Uterus (tissue), 4 donors: ENCODE measurements around the gene SERTM1. TPM values are rescaled to one million over a fixed set of nuclear protein-coding genes. Genes with fewer than 3 reads are reported as not detected.
A peak's percentile ranks its signal among the peaks of the same experiment; 100 is the strongest.

Source experiments
- DNase-seq, 2 donors: peaks; one replicate each; pipeline ENCODE4 v3.0.0-alpha.2; 2019 to 2020
- H3K27ac ChIP-seq, 2 donors: fragments of 200-600 bp; sonication (generic); 1 replicate in 1 of 2; 2 replicates in 1 of 2; pipeline ENCODE4 v1.5.1; 2016 to 2018
- H3K27me3 ChIP-seq, 2 donors: fragments of 200-600 bp; sonication (generic); one replicate each; pipeline ENCODE4 v1.5.1; 2018 to 2019; ENCODE audit warnings: control low read depth in 1 of 2
- H3K36me3 ChIP-seq, 2 donors: fragments of 200-600 bp; sonication (generic); one replicate each; pipeline ENCODE4 v1.5.1; 2019; ENCODE audit warnings: control low read depth in 1 of 2
- H3K4me1 ChIP-seq, 2 donors: fragments of 200-600 bp; sonication (generic); one replicate each; pipeline ENCODE4 v1.5.1; 2018 to 2019; ENCODE audit warnings: control low read depth in 1 of 2
- H3K4me3 ChIP-seq, 2 donors: fragments of 200-600 bp; sonication (generic); 1 replicate in 1 of 2; 2 replicates in 1 of 2; pipeline ENCODE4 v1.5.1; 2018 to 2019; ENCODE audit warnings: mild to moderate bottlenecking in 1 of 2
- H3K9me3 ChIP-seq, 2 donors: fragments of 200-600 bp; sonication (generic); one replicate each; pipeline ENCODE4 v1.5.1; 2019; ENCODE audit warnings: control low read depth in 1 of 2
- POLR2A ChIP-seq, 2 donors: fragments of 450-650 bp; IDR thresholded peaks; one replicate each; pipeline ENCODE4 v1.6.1; 2016; ENCODE audit warnings: antibody characterized with exemption in 2 of 2, mild to moderate bottlenecking in 1 of 2, moderate library complexity in 1 of 2
- intact Hi-C: fragments of 100-400 bp; cut with DNase I; formaldehyde crosslinking; loops from one replicate; pipeline ENCODE4 v1.15.1; 2023; ENCODE audit warnings: low total_unique reads
- total RNA-seq, 4 donors: library from RNA; depleted of rRNA in 3 of 4; stranded (reverse); fragments of >200 nt in 3 of 4; gene quantifications; one replicate each; pipeline versions ENCODE4 v1.1.0 to v1.2.4, GENCODE V29; 2014 to 2023
- TF ChIP-seq, protein P1 (sequence below), 4 experiments: fragments of 200-600 bp in 2 of 4; fragments of 450-650 bp in 2 of 4; sonication (generic) in 2 of 4; IDR thresholded peaks; one replicate each; pipeline ENCODE4 v1.5.1; 2016 to 2019; ENCODE audit warnings: antibody characterized with exemption in 4 of 4, mild to moderate bottlenecking in 2 of 4, moderate library complexity in 1 of 4
- donor health status: DM: yes; HTN: yes; CAD: no.

Gene SERTM1
- total RNA-seq, 4 donors from 2014 or later: 3.1 to 54.1 (median 33.0) TPM

DNA sequence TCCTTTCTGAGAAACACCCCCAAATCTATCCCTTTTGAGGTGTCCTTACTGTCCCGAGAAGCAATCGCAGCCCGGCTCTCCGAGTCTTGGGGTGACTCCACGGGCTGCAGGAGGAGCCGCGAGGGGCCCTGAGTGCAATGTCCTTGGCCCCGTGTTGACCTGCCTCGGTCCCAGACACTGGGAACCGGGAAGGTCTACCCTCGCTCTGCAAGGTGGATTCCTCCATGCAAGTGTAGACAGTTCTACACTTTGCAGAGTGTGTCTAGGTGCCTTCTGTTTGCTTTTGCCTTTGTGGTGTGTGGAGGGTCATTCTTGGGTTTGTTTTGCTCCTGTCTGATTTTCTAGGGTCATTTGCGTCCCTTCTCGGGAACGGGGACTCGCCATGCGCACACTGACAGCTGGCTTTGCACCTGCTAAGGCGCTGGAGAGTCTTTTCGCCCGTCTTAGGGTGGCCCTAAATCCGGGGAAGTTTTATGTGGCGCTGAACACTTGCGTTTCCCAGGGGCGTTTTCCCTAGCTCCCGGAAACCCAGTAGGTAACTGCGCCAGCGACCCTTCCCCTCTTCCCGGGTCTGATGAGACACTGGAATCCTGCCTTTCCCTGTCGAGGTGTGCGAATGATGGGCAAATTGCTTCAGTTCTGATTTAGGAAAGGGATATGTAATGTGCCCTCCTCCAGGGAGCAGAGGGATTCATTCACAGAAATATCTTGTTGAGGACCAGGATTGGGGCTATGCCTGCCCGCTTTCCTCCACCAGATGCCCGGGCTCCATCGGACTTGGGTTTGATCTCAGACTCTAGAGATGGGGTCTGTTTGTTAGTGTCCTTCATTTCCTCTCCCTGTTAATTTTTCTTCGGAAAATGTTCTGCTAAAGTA is 755 bp downstream of the SERTM1 start:
- Histone ChIP-seq H3K27ac (peak overlapping the region; percentile 44 to 72), H3K4me1 (no peaks in the 10 kb centered on the region), H3K27me3 (no peaks in the 10 kb centered on the region), H3K9me3 (no peaks in the 10 kb centered on the region), H3K36me3 (no peaks in the 10 kb centered on the region), H3K4me3 (peak overlapping the region; percentile 58 to 66)
- intact Hi-C loops: no loop called here
- TF ChIP-seq, protein P1, sequence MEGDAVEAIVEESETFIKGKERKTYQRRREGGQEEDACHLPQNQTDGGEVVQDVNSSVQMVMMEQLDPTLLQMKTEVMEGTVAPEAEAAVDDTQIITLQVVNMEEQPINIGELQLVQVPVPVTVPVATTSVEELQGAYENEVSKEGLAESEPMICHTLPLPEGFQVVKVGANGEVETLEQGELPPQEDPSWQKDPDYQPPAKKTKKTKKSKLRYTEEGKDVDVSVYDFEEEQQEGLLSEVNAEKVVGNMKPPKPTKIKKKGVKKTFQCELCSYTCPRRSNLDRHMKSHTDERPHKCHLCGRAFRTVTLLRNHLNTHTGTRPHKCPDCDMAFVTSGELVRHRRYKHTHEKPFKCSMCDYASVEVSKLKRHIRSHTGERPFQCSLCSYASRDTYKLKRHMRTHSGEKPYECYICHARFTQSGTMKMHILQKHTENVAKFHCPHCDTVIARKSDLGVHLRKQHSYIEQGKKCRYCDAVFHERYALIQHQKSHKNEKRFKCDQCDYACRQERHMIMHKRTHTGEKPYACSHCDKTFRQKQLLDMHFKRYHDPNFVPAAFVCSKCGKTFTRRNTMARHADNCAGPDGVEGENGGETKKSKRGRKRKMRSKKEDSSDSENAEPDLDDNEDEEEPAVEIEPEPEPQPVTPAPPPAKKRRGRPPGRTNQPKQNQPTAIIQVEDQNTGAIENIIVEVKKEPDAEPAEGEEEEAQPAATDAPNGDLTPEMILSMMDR (IDR thresholded peaks at IDR 0.05): no peak
- TF ChIP-seq POLR2A (IDR thresholded peaks at IDR 0.05): no peak
- DNase-seq: no peak

GRCh38 chr13:36675213-36675536 is 1.4 kb downstream of the SERTM1 start:
- no peaks in the 10 kb centered on the region for H3K9me3 ChIP-seq
- H3K4me3 ChIP-seq: peak overlapping the region; percentile 58 to 66

DNA sequence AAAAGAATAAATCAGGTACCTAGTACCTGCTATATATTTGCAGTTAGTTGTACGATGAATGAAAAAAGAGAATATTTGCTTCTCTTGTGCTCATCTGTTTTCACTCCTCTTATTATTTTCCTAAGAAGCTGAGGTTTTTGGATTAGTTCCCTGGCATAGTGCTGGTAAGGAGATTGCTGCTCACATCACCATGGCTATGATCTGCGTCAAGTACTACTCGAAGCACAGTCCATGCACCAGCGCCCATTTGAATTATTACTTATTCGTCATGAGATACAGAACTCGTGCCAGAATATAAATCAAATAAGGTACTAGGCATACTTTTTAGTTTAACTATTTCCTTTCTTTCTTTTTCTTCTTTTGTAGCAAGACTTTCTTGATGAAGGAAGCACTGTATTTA is 7.1 kb downstream of the SERTM1 start:
- TF ChIP-seq, protein P1 (IDR thresholded peaks at IDR 0.05): no peak
- no peak for TF ChIP-seq POLR2A (IDR thresholded peaks at IDR 0.05)
- H3K27ac ChIP-seq: peak overlapping the region; percentile 75 to 79
- no peaks in the 10 kb centered on the region for H3K9me3 ChIP-seq
- intact Hi-C loops: no loop called here
- no peaks in the 10 kb centered on the region for H3K4me1 ChIP-seq
- H3K36me3 ChIP-seq: no peaks in the 10 kb centered on the region
- DNase-seq: peak in 1 of 2 donors; percentile 76
- H3K27me3 ChIP-seq: no peaks in the 10 kb centered on the region
- peak overlapping the region; percentile 4 to 7 for H3K4me3 ChIP-seq

More at GRCh38 chr13:36675213-36675536, 1.4 kb downstream of the SERTM1 start:
- H3K4me1 ChIP-seq: no peaks in the 10 kb centered on the region
- no peak for DNase-seq
- TF ChIP-seq, protein P1 (IDR thresholded peaks at IDR 0.05): no peak
- no peak for TF ChIP-seq POLR2A (IDR thresholded peaks at IDR 0.05)
- peak overlapping the region in 1 of 2 donors; percentile 72 for H3K27ac ChIP-seq
- intact Hi-C loops: no loop called here
- H3K27me3 ChIP-seq: no peaks in the 10 kb centered on the region
- no peaks in the 10 kb centered on the region for H3K36me3 ChIP-seq

GRCh38 chr13:36681894-36682624 is 8.2 kb downstream of the SERTM1 start:
- H3K4me1 ChIP-seq: no peaks in the 10 kb centered on the region
- H3K4me3 ChIP-seq: no peak overlapping the region
- peak overlapping the region; percentile 75 to 79 for H3K27ac ChIP-seq
- H3K9me3 ChIP-seq: no peaks in the 10 kb centered on the region
- no peak for DNase-seq
- no peak for TF ChIP-seq POLR2A (IDR thresholded peaks at IDR 0.05)
- TF ChIP-seq, protein P1 (IDR thresholded peaks at IDR 0.05): no peak
- H3K27me3 ChIP-seq: no peaks in the 10 kb centered on the region
- intact Hi-C loops: no loop called here
- H3K36me3 ChIP-seq: no peaks in the 10 kb centered on the region

- Histone ChIP-seq H3K27me3 (no peaks in the 10 kb centered on the region), H3K27ac (no peak overlapping the region), H3K9me3 (no peaks in the 10 kb centered on the region), H3K4me3 (no peak overlapping the region), H3K4me1 (no peaks in the 10 kb centered on the region), H3K36me3 (no peaks in the 10 kb centered on the region)
- intact Hi-C loops: no loop called here
- TF ChIP-seq, protein P1 (IDR thresholded peaks at IDR 0.05): no peak
- TF ChIP-seq POLR2A (IDR thresholded peaks at IDR 0.05): no peak
- no peak for DNase-seq
Observed at GRCh38 chr13:36683701-36684100, 9.9 kb downstream of the SERTM1 start.
